ENCODE results near the gene MVK. TPM values are rescaled to one million over a fixed set of nuclear protein-coding genes. Genes with fewer than 3 reads are reported as not detected.
A peak's percentile ranks its signal among the peaks of the same experiment; 100 is the strongest.

Gene MVK
- total and polyA plus RNA-seq, 2 of the 4 experiments (the other 2 are of a cell fraction) = 6.6 to 11.5 TPM

GRCh38 chr12:109597414-109597794 is 23.8 kb downstream of the MVK start:
- dilution Hi-C loops (cut with HindIII; ENCODE audit: low sequenced_read_pairs, unreplicated experiment) = no loop called here
- TF ChIP-seq NFE2L2 (IDR thresholded peaks at IDR 0.05; ENCODE audit: low read depth, low read length) (no peak), POLR2A (IDR thresholded peaks at IDR 0.05; ENCODE audit: low read depth, low read length) (no peak), CEBPB (IDR thresholded peaks at IDR 0.05; ENCODE audit: low read depth, low read length) (no peak), MAZ (IDR thresholded peaks at IDR 0.05; ENCODE audit: borderline replicate concordance, low read depth, low read length) (no peak), CTCF (conservative IDR thresholded peaks at IDR 0.05; ENCODE audit: low read depth, low read length) (no peak), SMC3 (IDR thresholded peaks at IDR 0.05; ENCODE audit: low read depth, low read length) (no peak), FOS (IDR thresholded peaks at IDR 0.05; ENCODE audit: low read depth, low read length) (no peak), RAD21 (IDR thresholded peaks at IDR 0.05; ENCODE audit: low read length) (no peak), ELK1 (IDR thresholded peaks at IDR 0.05; ENCODE audit: borderline replicate concordance, low read depth, low read length) (no peak), BHLHE40 (IDR thresholded peaks at IDR 0.05; ENCODE audit: low read depth, low read length) (no peak), MXI1 (IDR thresholded peaks at IDR 0.05; ENCODE audit: borderline replicate concordance, low read depth, low read length) (no peak), USF2 (IDR thresholded peaks at IDR 0.05; ENCODE audit: low read depth, low read length) (no peak)
- H3K27ac ChIP-seq (ENCODE audit: insufficient read depth, low read length) = no peak overlapping the region
- no peak overlapping the region; the same call in 1 of the 2 replicates for H2BK120ac ChIP-seq (ENCODE audit: low read depth, low read length)
- no peak overlapping the region for H4K91ac ChIP-seq (ENCODE audit: insufficient read depth, low read depth, low read length)
- no peak overlapping the region for H3K23ac ChIP-seq (ENCODE audit: low read depth, low read length)
- no peak overlapping the region for H3K4ac ChIP-seq (ENCODE audit: low read depth, low read length)
- H3K36me3 ChIP-seq (ENCODE audit: control insufficient read depth, insufficient read depth, low read length) = no peaks in the 10 kb centered on the region
- H3K27me3 ChIP-seq (ENCODE audit: control insufficient read depth, insufficient read depth, low read length) = peaks cover 2% of the 10 kb centered on the region; the same call in 1 of the 2 replicates
- no peak overlapping the region for H3K56ac ChIP-seq (ENCODE audit: extremely low read depth, insufficient read depth, low read length)
- POLR2A ChIA-PET (ENCODE audit: unreplicated experiment) = no interaction called here
- peak overlapping the region; percentile 73 for H2AK9ac ChIP-seq (replicated peaks; ENCODE audit: low read depth, low read length, poor library complexity)
- H2BK15ac ChIP-seq (ENCODE audit: low read depth, low read length) = no peak overlapping the region
- H3K9ac ChIP-seq (ENCODE audit: low read depth, low read length) = no peak overlapping the region
- BruUV-seq (replicated peaks) = no TSS peak
- CTCF ChIA-PET = interaction anchor here (0.7 to 3.3 kb wide), 18 partner anchors 8 to 248 kb away, joined by 3 to 36 read pairs (median 4); partner anchors contain the start of genes MMAB and MVK
- no peaks in the 10 kb centered on the region for H4K20me1 ChIP-seq (ENCODE audit: insufficient read depth, low read length)
- peaks cover 3% of the 10 kb centered on the region; the same call in 1 of the 2 replicates for H3K9me1 ChIP-seq (ENCODE audit: insufficient read depth, low read length)
- no peaks in the 10 kb centered on the region for H3K79me1 ChIP-seq (ENCODE audit: low read depth in 1 of 2, low read length in 2 of 2)
- ATAC-seq (ENCODE audit: low read depth) (peak; percentile 7), DNase-seq (no peak)
- no peak overlapping the region for H3K4me3 ChIP-seq (ENCODE audit: insufficient read depth, low read depth, low read length)
- intact Hi-C loops (cut with micrococcal nuclease) = loop anchor here (1.0 to 5.0 kb wide), 4 partner anchors 79 to 247 kb away; partner anchors contain the start of gene FAM222A
- no peaks in the 10 kb centered on the region for H3K9me3 ChIP-seq (ENCODE audit: control insufficient read depth, insufficient read depth, low read length)
- no peak overlapping the region for H2BK5ac ChIP-seq (ENCODE audit: low read depth, low read length, poor library complexity, severe bottlenecking)
- H4K8ac ChIP-seq (ENCODE audit: low read depth in 2 of 2, low read length in 2 of 2) = no peak overlapping the region; a peak in 1 of 4 replicates
- H2AFZ ChIP-seq (replicated peaks; ENCODE audit: low read length, poor library complexity) = peak overlapping the region; percentile 92
- no peak overlapping the region for H3K14ac ChIP-seq (replicated peaks; ENCODE audit: low read depth, low read length)
- no peak overlapping the region; the same call in 1 of the 2 replicates for H3K4me2 ChIP-seq (ENCODE audit: low read depth, low read length)
- 61% methylated on average over 2 of the region's 11 CpGs; no CpG with 5 or more reads in 1 of the 2 experiments for WGBS, 2 experiments (ENCODE audit: extremely low coverage in 2 of 2, insufficient read length in 1 of 2)
- no peak overlapping the region for H4K5ac ChIP-seq (ENCODE audit: low read depth, low read length)
- H3K18ac ChIP-seq (ENCODE audit: low read depth, low read length) = no peak overlapping the region
- H2BK20ac ChIP-seq (ENCODE audit: low read depth, low read length) = no peak overlapping the region
- in situ Hi-C loops (cut with MboI; ENCODE audit: low sequenced_read_pairs) = no loop called here
- peaks cover 2% of the 10 kb centered on the region; the same call in 1 of the 2 replicates for H3K4me1 ChIP-seq (ENCODE audit: control insufficient read depth, insufficient read depth, low read length)
- H2AK5ac ChIP-seq (ENCODE audit: low read depth, low read length) = no peak overlapping the region
